PFSK-1 (cell line): ENCODE measurements around the gene ITM2B.

Experiments
- FOXP2 ChIP-seq: optimal IDR thresholded peaks from 2 replicates; pipeline ENCODE3; 2011; ENCODE audit warnings: borderline replicate concordance, control low read depth, inconsistent platforms; ENCODE audit not compliant: insufficient read depth; ENCODE audit errors: extremely low read length, extremely low read depth
- POLR2AphosphoS5 ChIP-seq: IDR thresholded peaks from 2 replicates; pipeline ENCODE4 v1.6.1; 2012; ENCODE audit warnings: low read depth, mild to moderate bottlenecking, control low read depth, low read length, moderate library complexity
- SIN3A ChIP-seq: IDR thresholded peaks from 2 replicates; pipeline ENCODE4 v1.6.1; 2012; ENCODE audit warnings: mild to moderate bottlenecking, low read length, moderate library complexity, borderline replicate concordance; ENCODE audit not compliant: insufficient read depth
- TAF1 ChIP-seq: IDR thresholded peaks from 2 replicates; pipeline ENCODE4 v1.6.1; 2012; ENCODE audit warnings: low read length, control low read depth, borderline replicate concordance; ENCODE audit not compliant: insufficient read depth
- TF ChIP-seq, protein P1 (sequence below), 2 experiments: IDR thresholded peaks; 2 replicates each; pipeline versions ENCODE4 v1.6.1 to v1.8.0; 2011 to 2012; ENCODE audit warnings: low read depth in 2 of 2, low read length in 2 of 2, control low read depth in 1 of 2, inconsistent platforms in 1 of 2, mild to moderate bottlenecking in 1 of 2, moderate library complexity in 1 of 2; ENCODE audit not compliant: insufficient read depth in 1 of 2

ITM2B gene

DNA sequence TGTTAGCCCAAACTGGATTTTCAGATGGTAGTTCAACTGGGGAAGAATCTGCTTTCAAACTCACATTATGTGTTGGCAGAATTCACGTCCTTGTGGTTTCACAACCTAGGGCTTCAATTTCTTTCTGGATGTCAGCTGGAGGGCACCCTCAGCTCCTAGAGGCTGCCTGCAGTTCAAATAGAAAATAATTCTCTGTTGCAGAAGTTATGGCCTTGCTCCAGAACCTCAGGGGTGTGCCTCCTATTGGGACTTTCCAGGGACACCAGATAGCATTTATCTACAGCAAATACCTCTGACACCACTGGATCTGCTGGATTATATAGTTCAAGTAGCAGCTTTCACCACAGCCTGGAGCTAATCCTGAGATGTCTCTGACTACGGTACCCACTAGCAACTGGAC is 58.7 kb downstream of the ITM2B start:
- TF ChIP-seq, protein P1, sequence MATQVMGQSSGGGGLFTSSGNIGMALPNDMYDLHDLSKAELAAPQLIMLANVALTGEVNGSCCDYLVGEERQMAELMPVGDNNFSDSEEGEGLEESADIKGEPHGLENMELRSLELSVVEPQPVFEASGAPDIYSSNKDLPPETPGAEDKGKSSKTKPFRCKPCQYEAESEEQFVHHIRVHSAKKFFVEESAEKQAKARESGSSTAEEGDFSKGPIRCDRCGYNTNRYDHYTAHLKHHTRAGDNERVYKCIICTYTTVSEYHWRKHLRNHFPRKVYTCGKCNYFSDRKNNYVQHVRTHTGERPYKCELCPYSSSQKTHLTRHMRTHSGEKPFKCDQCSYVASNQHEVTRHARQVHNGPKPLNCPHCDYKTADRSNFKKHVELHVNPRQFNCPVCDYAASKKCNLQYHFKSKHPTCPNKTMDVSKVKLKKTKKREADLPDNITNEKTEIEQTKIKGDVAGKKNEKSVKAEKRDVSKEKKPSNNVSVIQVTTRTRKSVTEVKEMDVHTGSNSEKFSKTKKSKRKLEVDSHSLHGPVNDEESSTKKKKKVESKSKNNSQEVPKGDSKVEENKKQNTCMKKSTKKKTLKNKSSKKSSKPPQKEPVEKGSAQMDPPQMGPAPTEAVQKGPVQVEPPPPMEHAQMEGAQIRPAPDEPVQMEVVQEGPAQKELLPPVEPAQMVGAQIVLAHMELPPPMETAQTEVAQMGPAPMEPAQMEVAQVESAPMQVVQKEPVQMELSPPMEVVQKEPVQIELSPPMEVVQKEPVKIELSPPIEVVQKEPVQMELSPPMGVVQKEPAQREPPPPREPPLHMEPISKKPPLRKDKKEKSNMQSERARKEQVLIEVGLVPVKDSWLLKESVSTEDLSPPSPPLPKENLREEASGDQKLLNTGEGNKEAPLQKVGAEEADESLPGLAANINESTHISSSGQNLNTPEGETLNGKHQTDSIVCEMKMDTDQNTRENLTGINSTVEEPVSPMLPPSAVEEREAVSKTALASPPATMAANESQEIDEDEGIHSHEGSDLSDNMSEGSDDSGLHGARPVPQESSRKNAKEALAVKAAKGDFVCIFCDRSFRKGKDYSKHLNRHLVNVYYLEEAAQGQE (IDR thresholded peaks at IDR 0.05; ENCODE audit: insufficient read depth in 1 of 2, low read depth in 2 of 2, low read length in 2 of 2) = no peak
- no peak for TF ChIP-seq FOXP2
- no peak for TF ChIP-seq POLR2AphosphoS5
- TF ChIP-seq SIN3A = no peak
- no peak for TF ChIP-seq TAF1

DNA sequence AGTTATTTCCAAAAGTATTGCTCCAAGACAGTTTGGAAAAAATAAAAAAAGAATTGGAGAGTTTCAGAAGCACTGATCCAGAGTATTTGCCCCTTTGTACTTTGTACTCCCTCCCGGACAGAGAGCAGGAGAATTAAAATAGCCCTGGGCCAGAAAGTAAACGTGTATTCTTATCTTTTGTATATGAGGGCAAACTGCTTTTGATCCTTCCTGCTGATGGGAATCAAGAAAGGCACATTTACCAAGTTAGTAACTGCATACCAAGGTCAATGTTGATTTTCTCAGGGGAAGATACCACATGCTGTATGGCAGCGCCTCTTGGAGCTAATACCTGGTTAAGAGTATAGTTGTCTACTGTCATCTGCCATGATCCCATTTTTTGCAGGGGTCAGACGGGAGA is 59.6 kb downstream of the ITM2B start:
- no peak for TF ChIP-seq POLR2AphosphoS5
- no peak for TF ChIP-seq SIN3A
- TF ChIP-seq, protein P1 (IDR thresholded peaks at IDR 0.05; ENCODE audit: insufficient read depth in 1 of 2, low read depth in 2 of 2, low read length in 2 of 2) = no peak
- TF ChIP-seq TAF1 = no peak
- no peak for TF ChIP-seq FOXP2

DNA sequence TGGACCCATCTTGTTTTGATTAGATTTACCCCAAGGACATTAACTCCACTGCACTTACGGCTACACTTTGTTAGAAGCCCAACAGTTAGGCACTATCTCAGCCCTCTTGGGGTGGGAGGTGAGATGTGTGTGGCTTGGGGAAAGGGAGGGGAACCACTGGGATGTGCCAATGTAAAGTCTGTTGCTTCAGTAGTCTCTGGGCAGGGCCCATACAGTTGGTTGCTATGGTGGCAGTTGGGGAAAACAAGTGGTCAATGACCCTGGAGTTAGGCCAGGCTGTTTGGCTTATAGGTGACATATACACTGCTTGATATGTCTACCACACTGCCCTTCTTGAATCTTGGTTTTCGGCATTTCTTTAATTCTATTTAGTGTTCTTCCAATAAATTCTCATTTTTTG is 61.6 kb downstream of the ITM2B start:
- TF ChIP-seq POLR2AphosphoS5 (no peak), TAF1 (no peak), SIN3A (no peak), FOXP2 (no peak)
- TF ChIP-seq, protein P1 (IDR thresholded peaks at IDR 0.05; ENCODE audit: insufficient read depth in 1 of 2, low read depth in 2 of 2, low read length in 2 of 2) = no peak

GRCh38 chr13:48295271-48295670 is 62.3 kb downstream of the ITM2B start:
- TF ChIP-seq POLR2AphosphoS5 = no peak
- no peak for TF ChIP-seq TAF1
- TF ChIP-seq SIN3A = no peak
- TF ChIP-seq, protein P1 (IDR thresholded peaks at IDR 0.05; ENCODE audit: insufficient read depth in 1 of 2, low read depth in 2 of 2, low read length in 2 of 2) = no peak
- no peak for TF ChIP-seq FOXP2

DNA sequence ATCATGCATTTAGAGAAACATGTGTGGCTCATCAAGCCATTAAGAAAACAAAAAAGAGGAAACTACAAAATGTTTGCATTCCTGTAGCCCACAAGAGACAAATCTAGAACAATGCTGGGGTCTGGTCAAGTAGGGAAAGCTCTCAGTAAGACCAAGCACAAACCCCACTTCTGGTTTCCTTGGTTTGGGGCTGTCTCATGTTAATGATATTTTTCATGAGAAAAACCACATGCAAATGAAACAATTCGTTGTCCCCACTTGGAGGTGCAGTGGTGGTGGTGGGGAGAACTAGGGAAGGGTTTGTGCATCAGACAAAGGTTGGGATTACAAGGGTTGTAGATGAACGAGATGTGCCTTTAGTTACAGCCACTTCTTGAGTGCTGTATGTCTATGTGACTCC is 63.5 kb downstream of the ITM2B start:
- TF ChIP-seq, protein P1 (IDR thresholded peaks at IDR 0.05; ENCODE audit: insufficient read depth in 1 of 2, low read depth in 2 of 2, low read length in 2 of 2) = no peak
- no peak for TF ChIP-seq FOXP2
- TF ChIP-seq POLR2AphosphoS5 = no peak
- TF ChIP-seq TAF1 = no peak
- TF ChIP-seq SIN3A = no peak
